ENCODE data around the gene ALG3. TPM values are rescaled to one million over a fixed set of nuclear protein-coding genes. Genes with fewer than 3 reads are reported as not detected.

The ALG3 gene
- total and polyA plus RNA-seq, 2 of the 4 experiments (the other 2 are of a cell fraction), result 19.5 to 52.6 TPM

GRCh38 chr3:184240384-184241140 is 8.2 kb downstream of the ALG3 start:
- no peak overlapping the region for H3K27ac ChIP-seq (ENCODE audit: insufficient read depth, low read length)
- H4K8ac ChIP-seq (ENCODE audit: low read depth in 2 of 2, low read length in 2 of 2), result no peak overlapping the region
- H3K18ac ChIP-seq (ENCODE audit: low read depth, low read length), result no peak overlapping the region
- intact Hi-C loops (cut with micrococcal nuclease), result no loop called here
- H2BK15ac ChIP-seq (ENCODE audit: low read depth, low read length), result no peak overlapping the region
- H2BK20ac ChIP-seq (ENCODE audit: low read depth, low read length), result no peak overlapping the region
- H3K4me3 ChIP-seq (ENCODE audit: insufficient read depth, low read depth, low read length), result no peak overlapping the region
- H3K79me1 ChIP-seq (ENCODE audit: low read depth in 1 of 2, low read length in 2 of 2), result peaks cover 0 to 5% of the 10 kb centered on the region in 2 experiments; a peak in 1 of 4 replicates
- ATAC-seq (ENCODE audit: low read depth), result peak; percentile 63
- H3K9ac ChIP-seq (ENCODE audit: low read depth, low read length), result no peak overlapping the region
- H3K4ac ChIP-seq (ENCODE audit: low read depth, low read length), result no peak overlapping the region
- peak; percentile 68; the same call in 1 of the 2 replicates for TF ChIP-seq MXI1 (IDR thresholded peaks at IDR 0.05; ENCODE audit: borderline replicate concordance, low read depth, low read length)
- TF ChIP-seq ELK1 (IDR thresholded peaks at IDR 0.05; ENCODE audit: borderline replicate concordance, low read depth, low read length), result no peak
- dilution Hi-C loops (cut with HindIII; ENCODE audit: low sequenced_read_pairs, unreplicated experiment), result no loop called here
- DNase-seq, result peak; percentile 28
- no peak overlapping the region for H4K5ac ChIP-seq (ENCODE audit: low read depth, low read length)
- BruUV-seq (replicated peaks), result no TSS peak
- H3K4me2 ChIP-seq (ENCODE audit: low read depth, low read length), result no peak overlapping the region
- H2AFZ ChIP-seq (replicated peaks; ENCODE audit: low read length, poor library complexity), result no peak overlapping the region
- no peaks in the 10 kb centered on the region for H3K9me1 ChIP-seq (ENCODE audit: insufficient read depth, low read length)
- no peaks in the 10 kb centered on the region for H3K4me1 ChIP-seq (ENCODE audit: control insufficient read depth, insufficient read depth, low read length)
- H4K91ac ChIP-seq (ENCODE audit: insufficient read depth, low read depth, low read length), result no peak overlapping the region
- peaks cover 14% of the 10 kb centered on the region for H4K20me1 ChIP-seq (ENCODE audit: insufficient read depth, low read length)
- H3K9me3 ChIP-seq (ENCODE audit: control insufficient read depth, insufficient read depth, low read length), result no peaks in the 10 kb centered on the region
- WGBS, 2 experiments (ENCODE audit: extremely low coverage in 2 of 2, insufficient read length in 1 of 2), result no CpG with 5 or more reads among the region's 4 CpGs
- H2AK5ac ChIP-seq (ENCODE audit: low read depth, low read length), result no peak overlapping the region
- in situ Hi-C loops (cut with MboI; ENCODE audit: low sequenced_read_pairs), result no loop called here
- peaks cover 14% of the 10 kb centered on the region; the same call in 1 of the 2 replicates for H3K27me3 ChIP-seq (ENCODE audit: control insufficient read depth, insufficient read depth, low read length)
- no peak overlapping the region for H2AK9ac ChIP-seq (replicated peaks; ENCODE audit: low read depth, low read length, poor library complexity)
- no peak overlapping the region for H2BK5ac ChIP-seq (ENCODE audit: low read depth, low read length, poor library complexity, severe bottlenecking)
- H3K36me3 ChIP-seq (ENCODE audit: control insufficient read depth, insufficient read depth, low read length), result peaks cover 31% of the 10 kb centered on the region
- no peak overlapping the region for H3K14ac ChIP-seq (replicated peaks; ENCODE audit: low read depth, low read length)
- H2BK120ac ChIP-seq (ENCODE audit: low read depth, low read length), result no peak overlapping the region
- no peak overlapping the region for H3K56ac ChIP-seq (ENCODE audit: extremely low read depth, insufficient read depth, low read length)
- ChIA-PET POLR2A (ENCODE audit: unreplicated experiment) (no interaction called here), CTCF (interaction anchor here (0.6 to 3.1 kb wide), 2 partner anchors 11 to 13 kb away, joined by 4 to 10 read pairs; partner anchors contain the start of gene VWA5B2)
- no peak overlapping the region for H3K23ac ChIP-seq (ENCODE audit: low read depth, low read length)
